LNCAP (cell line): Measurements from ENCODE around the gene RAMP1.

Experiments
- CTCF ChIP-seq: fragments of 450-650 bp; IDR thresholded peaks from 2 replicates; pipeline ENCODE4 v1.5.1; 2017; ENCODE audit warnings: mild to moderate bottlenecking

Gene RAMP1

GRCh38 chr2:237870754-237871651 lies 11.6 kb downstream of the RAMP1 start:
- no peak for TF ChIP-seq CTCF

GRCh38 chr2:237872178-237872887 lies 12.9 kb downstream of the RAMP1 start:
- TF ChIP-seq CTCF, result no peak

- no peak for TF ChIP-seq CTCF
Observed at GRCh38 chr2:237873421-237873831, 14.0 kb downstream of the RAMP1 start.

- TF ChIP-seq CTCF, result no peak
Observed at GRCh38 chr2:237873897-237874551, 14.6 kb downstream of the RAMP1 start.

- no peak for TF ChIP-seq CTCF
Observed at GRCh38 chr2:237874585-237875161, 15.2 kb downstream of the RAMP1 start.

- no peak for TF ChIP-seq CTCF
Observed at GRCh38 chr2:237875256-237876060, 16.0 kb downstream of the RAMP1 start.
